NCI-H187 treated with DMSO at 0.1 percent for 48 hours (cell line): ENCODE results near the gene PDCD2.
"Not testable (repeated sequence)": the region's sequence is repeated elsewhere in the genome, so short reads cannot be mapped to it uniquely, and the experiment has no call there.

Experiments
- DNase-seq: peaks from one replicate; lab custom pipeline; 2025; lab: John Stamatoyannopoulos, UW

The PDCD2 gene

GRCh38 chr6:170545405-170545804 is 39.0 kb downstream of the PDCD2 start:
- DNase-seq, result no peak

- DNase-seq, result no peak
Observed at GRCh38 chr6:170542031-170542719, 42.3 kb downstream of the PDCD2 start.

DNA sequence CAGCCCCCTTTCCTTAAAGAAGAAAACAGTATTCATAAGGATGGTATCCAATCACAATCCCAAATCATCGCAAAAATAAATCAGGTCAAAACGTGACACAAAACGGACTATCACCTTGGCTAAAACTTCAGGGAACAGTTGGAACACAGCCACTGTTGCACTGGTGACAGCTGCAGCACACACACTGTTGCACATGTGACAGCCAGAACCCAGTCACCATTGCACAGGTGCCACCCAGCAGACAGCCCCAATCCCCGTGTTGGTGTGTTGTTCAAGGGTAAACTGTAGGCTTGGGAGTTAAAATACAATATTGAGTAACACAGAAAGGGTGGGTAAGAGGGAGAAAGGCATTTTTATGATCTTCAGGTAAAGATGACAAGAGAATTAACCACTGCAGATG is 47.1 kb downstream of the PDCD2 start:
- DNase-seq, result no peak

- DNase-seq, result no peak
Observed at GRCh38 chr6:170536671-170537070, 47.8 kb downstream of the PDCD2 start.

- DNase-seq, result no peak
Observed at GRCh38 chr6:170535004-170535403, 49.4 kb downstream of the PDCD2 start.

DNA sequence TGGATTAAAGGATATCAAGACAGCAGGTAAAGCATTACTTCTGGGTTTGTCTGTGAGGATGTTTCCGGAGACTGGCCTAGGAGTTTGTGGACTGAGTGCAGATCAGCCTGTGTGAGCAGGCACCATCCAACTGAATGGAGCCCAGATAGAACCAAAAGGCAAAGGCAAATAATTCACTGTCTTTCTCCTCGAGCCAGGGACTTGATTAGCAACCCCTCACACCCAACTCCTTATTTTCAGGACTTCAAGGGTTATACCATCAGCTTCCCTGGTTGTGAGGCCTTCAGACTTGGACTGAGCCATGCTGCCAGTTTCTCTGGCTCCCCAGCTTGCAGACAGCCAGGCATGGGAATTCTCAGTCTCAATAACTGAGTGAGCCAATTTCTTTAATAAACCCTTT is 50.6 kb downstream of the PDCD2 start:
- DNase-seq, result no peak

DNA sequence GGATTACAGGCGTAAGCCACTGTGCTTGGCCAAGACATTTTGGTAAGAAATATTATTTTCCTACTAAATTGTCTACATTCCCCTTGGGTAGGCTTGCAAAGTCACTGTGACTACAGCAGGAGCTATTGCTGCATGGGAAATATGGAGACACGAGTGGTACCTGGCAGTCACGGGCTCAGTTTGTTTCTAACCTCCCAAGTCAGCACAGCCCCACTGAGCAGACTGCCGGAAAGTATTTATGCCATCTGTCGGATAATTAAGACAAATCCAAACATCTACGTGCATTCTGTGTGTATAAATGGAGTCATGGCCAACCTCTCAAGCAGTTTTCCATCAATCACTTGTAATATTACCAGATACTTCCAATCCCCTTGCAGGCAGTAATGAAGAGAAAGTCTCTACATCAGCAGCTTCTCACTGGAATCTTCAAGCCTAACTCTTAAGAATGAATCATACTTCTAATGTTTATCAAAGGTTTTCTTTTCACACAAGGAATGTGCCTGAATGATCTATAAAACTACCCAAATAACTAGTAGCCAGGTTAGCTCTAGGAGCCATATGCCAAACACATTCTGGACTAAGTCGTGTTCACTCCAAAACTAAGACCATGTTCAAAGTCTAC is 51.5 kb downstream of the PDCD2 start:
- no peak for DNase-seq

- no peak for DNase-seq
Observed at GRCh38 chr6:170529839-170530469, 54.5 kb downstream of the PDCD2 start.

DNA sequence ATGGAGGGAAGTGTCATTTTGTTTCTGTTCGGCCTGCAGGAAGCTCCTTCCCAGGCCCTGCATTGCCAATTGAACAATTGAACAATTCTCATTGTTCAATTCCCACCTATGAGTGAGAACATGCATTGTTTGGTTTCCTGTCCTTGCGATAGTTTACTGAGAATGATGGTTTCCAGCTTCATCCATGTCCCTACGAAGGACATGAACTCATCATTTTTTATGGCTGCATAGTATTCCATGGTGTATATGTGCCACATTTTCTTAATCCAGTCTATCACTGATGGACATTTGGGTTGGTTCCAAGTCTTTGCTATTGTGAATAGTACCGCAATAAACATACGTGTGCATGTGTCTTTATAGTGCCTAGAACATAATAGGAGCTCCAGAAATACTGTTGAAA is 56.4 kb downstream of the PDCD2 start:
- DNase-seq, result not testable (repeated sequence)

GRCh38 chr6:170525795-170526194 is 58.6 kb downstream of the PDCD2 start:
- DNase-seq, result no peak
